ENCODE measurements around the gene BACE1. TPM values are rescaled to one million over a fixed set of nuclear protein-coding genes. Genes with fewer than 3 reads are reported as not detected.

Gene BACE1
- total RNA-seq, 1 experiment from 2014 or later = 11.2 TPM

- Histone ChIP-seq H3K9me3 (no peaks in the 10 kb centered on the region), H3K27me3 (replicated peaks; ENCODE audit: control insufficient read depth, insufficient read depth, low read length) (no peaks in the 10 kb centered on the region), H3K4me1 (no peaks in the 10 kb centered on the region), H3K36me3 (ENCODE audit: control insufficient read depth, insufficient read depth, low read length) (peaks cover 5% of the 10 kb centered on the region), H3K4me3 (ENCODE audit: low read depth, low read length) (no peak overlapping the region)
- POLR2A ChIA-PET = no interaction called here
- Mint-ChIP-seq H3K9me3 (ENCODE audit: unreplicated experiment) (no peaks in the 10 kb centered on the region), H3K27me3 (ENCODE audit: insufficient read depth, unreplicated experiment) (no peaks in the 10 kb centered on the region), H3K27ac (ENCODE audit: unreplicated experiment) (no peak overlapping the region), H3K4me1 (ENCODE audit: low read depth, unreplicated experiment) (no peaks in the 10 kb centered on the region), H3K4me3 (ENCODE audit: unreplicated experiment) (no peak overlapping the region), H3K36me3 (ENCODE audit: insufficient read depth, unreplicated experiment) (peaks cover 63% of the 10 kb centered on the region)
- no TSS peak for BruUV-seq (replicated peaks)
- CTCF ChIA-PET = interaction anchor here (1.4 kb wide), 1 partner anchor 13 kb away, joined by 4 read pairs; no protein-coding TSS in a partner anchor
- no peak for TF ChIP-seq CTCF (IDR thresholded peaks at IDR 0.05; ENCODE audit: insufficient read depth in 1 of 2, low read depth in 1 of 2, low read length in 1 of 2, severe bottlenecking in 1 of 2, unreplicated experiment in 1 of 2)
- intact Hi-C loops (cut with micrococcal nuclease; ENCODE audit: unreplicated experiment) = no loop called here
- no peak for DNase-seq
These were observed 67.7 kb downstream of the BACE1 start for GRCh38 chr11:117248341-117248740.

GRCh38 chr11:117239295-117239694, 76.8 kb downstream of the BACE1 start:
- no peaks in the 10 kb centered on the region for H3K4me1 Mint-ChIP-seq (ENCODE audit: low read depth, unreplicated experiment)
- no TSS peak for BruUV-seq (replicated peaks)
- ChIA-PET CTCF (no interaction called here), POLR2A (no interaction called here)
- no peaks in the 10 kb centered on the region for H3K36me3 ChIP-seq (ENCODE audit: control insufficient read depth, insufficient read depth, low read length)
- no peak overlapping the region for H3K4me3 ChIP-seq (ENCODE audit: low read depth, low read length)
- H3K4me1 ChIP-seq = no peaks in the 10 kb centered on the region
- no peak overlapping the region for H3K27ac Mint-ChIP-seq (ENCODE audit: unreplicated experiment)
- peaks cover 37% of the 10 kb centered on the region for H3K36me3 Mint-ChIP-seq (ENCODE audit: insufficient read depth, unreplicated experiment)
- intact Hi-C loops (cut with micrococcal nuclease; ENCODE audit: unreplicated experiment) = no loop called here
- TF ChIP-seq CTCF (IDR thresholded peaks at IDR 0.05; ENCODE audit: insufficient read depth in 1 of 2, low read depth in 1 of 2, low read length in 1 of 2, severe bottlenecking in 1 of 2, unreplicated experiment in 1 of 2) = no peak
- no peaks in the 10 kb centered on the region for H3K27me3 ChIP-seq (replicated peaks; ENCODE audit: control insufficient read depth, insufficient read depth, low read length)
- H3K9me3 Mint-ChIP-seq (ENCODE audit: unreplicated experiment) = no peaks in the 10 kb centered on the region
- no peak for DNase-seq
- no peaks in the 10 kb centered on the region for H3K9me3 ChIP-seq
- no peaks in the 10 kb centered on the region for H3K27me3 Mint-ChIP-seq (ENCODE audit: insufficient read depth, unreplicated experiment)
- no peak overlapping the region for H3K4me3 Mint-ChIP-seq (ENCODE audit: unreplicated experiment)

GRCh38 chr11:117238221-117238620, 77.8 kb downstream of the BACE1 start:
- Histone ChIP-seq H3K4me1 (peaks cover 7% of the 10 kb centered on the region), H3K36me3 (ENCODE audit: control insufficient read depth, insufficient read depth, low read length) (no peaks in the 10 kb centered on the region), H3K4me3 (ENCODE audit: low read depth, low read length) (no peak overlapping the region), H3K9me3 (no peaks in the 10 kb centered on the region), H3K27me3 (replicated peaks; ENCODE audit: control insufficient read depth, insufficient read depth, low read length) (no peaks in the 10 kb centered on the region)
- intact Hi-C loops (cut with micrococcal nuclease; ENCODE audit: unreplicated experiment) = no loop called here
- no peak overlapping the region for H3K27ac Mint-ChIP-seq (ENCODE audit: unreplicated experiment)
- ChIA-PET POLR2A (no interaction called here), CTCF (interaction anchor here (0.7 kb wide), 1 partner anchor 233 kb away, joined by 3 read pairs; no protein-coding TSS in a partner anchor)
- no peaks in the 10 kb centered on the region for H3K27me3 Mint-ChIP-seq (ENCODE audit: insufficient read depth, unreplicated experiment)
- no peak overlapping the region for H3K4me3 Mint-ChIP-seq (ENCODE audit: unreplicated experiment)
- no peaks in the 10 kb centered on the region for H3K9me3 Mint-ChIP-seq (ENCODE audit: unreplicated experiment)
- no peak for TF ChIP-seq CTCF (IDR thresholded peaks at IDR 0.05; ENCODE audit: insufficient read depth in 1 of 2, low read depth in 1 of 2, low read length in 1 of 2, severe bottlenecking in 1 of 2, unreplicated experiment in 1 of 2)
- DNase-seq = no peak
- H3K36me3 Mint-ChIP-seq (ENCODE audit: insufficient read depth, unreplicated experiment) = peaks cover 38% of the 10 kb centered on the region
- no TSS peak for BruUV-seq (replicated peaks)
- H3K4me1 Mint-ChIP-seq (ENCODE audit: low read depth, unreplicated experiment) = peaks cover 5% of the 10 kb centered on the region

Other genes with a start within 250 kb of the BACE1 start
- gene SIK3, start 217.8 kb downstream of the BACE1 start, total RNA-seq (2022) = 65.7 and 69.4 TPM in 2 replicates
- 167 and 168 TPM in 2 replicates for gene PAFAH1B2, start 172.0 kb downstream of the BACE1 start, total RNA-seq (2022)
- gene SIDT2, start 137.5 kb downstream of the BACE1 start, total RNA-seq (2022) = 57.2 and 61.7 TPM in 2 replicates
- gene TAGLN, start 116.9 kb downstream of the BACE1 start, total RNA-seq (2022) = 303 and 588 TPM in 2 replicates
- 120 and 132 TPM in 2 replicates for gene PCSK7, start 84.2 kb downstream of the BACE1 start, total RNA-seq (2022)
- 51.2 and 55.8 TPM in 2 replicates for gene RNF214, start 83.6 kb downstream of the BACE1 start, total RNA-seq (2022)
- 18.8 TPM in 2 replicates for gene BACE1-AS, start 24.9 kb downstream of the BACE1 start, total RNA-seq (2022)
- gene CEP164, start 11.6 kb upstream of the BACE1 start, total RNA-seq (2022) = 48.9 and 50.0 TPM in 2 replicates